GM03348 (cell line): ENCODE data around the gene NRCAM.

Source experiments
- DNase-seq: peaks from one replicate; pipeline ENCODE4 v3.0.0; 2012; ENCODE audit warnings: low spot score

Gene NRCAM

GRCh38 chr7:108129018-108129965 lies 326.9 kb downstream of the NRCAM start:
- DNase-seq = peak; percentile 11

GRCh38 chr7:108128514-108128913 lies 327.7 kb downstream of the NRCAM start:
- DNase-seq = no peak

GRCh38 chr7:108127461-108127860 lies 328.8 kb downstream of the NRCAM start:
- DNase-seq = no peak

GRCh38 chr7:108124820-108125219 lies 331.4 kb downstream of the NRCAM start:
- peak; percentile 24 for DNase-seq

- DNase-seq = no peak
These were observed 334.1 kb downstream of the NRCAM start for GRCh38 chr7:108122181-108122580.

GRCh38 chr7:108120933-108121332 lies 335.3 kb downstream of the NRCAM start:
- DNase-seq = no peak

GRCh38 chr7:108120196-108120595 lies 336.0 kb downstream of the NRCAM start:
- no peak for DNase-seq

GRCh38 chr7:108118959-108119358 lies 337.3 kb downstream of the NRCAM start:
- no peak for DNase-seq

- no peak for DNase-seq
These were observed 342.0 kb downstream of the NRCAM start for GRCh38 chr7:108114117-108114841.

GRCh38 chr7:108112683-108113082 lies 343.6 kb downstream of the NRCAM start:
- no peak for DNase-seq

GRCh38 chr7:108109221-108109908 lies 346.9 kb downstream of the NRCAM start:
- DNase-seq = peak; percentile 15

GRCh38 chr7:108108131-108108530 lies 348.1 kb downstream of the NRCAM start:
- no peak for DNase-seq

- no peak for DNase-seq
These were observed 351.9 kb downstream of the NRCAM start for GRCh38 chr7:108104324-108104723.

- DNase-seq = peak; percentile 22
These were observed 352.5 kb downstream of the NRCAM start for GRCh38 chr7:108103558-108104298.

- no peak for DNase-seq
These were observed 353.4 kb downstream of the NRCAM start for GRCh38 chr7:108102671-108103312.

GRCh38 chr7:108101759-108102158 lies 354.5 kb downstream of the NRCAM start:
- DNase-seq = no peak

GRCh38 chr7:108099713-108100112 lies 356.5 kb downstream of the NRCAM start:
- DNase-seq = peak; percentile 29

GRCh38 chr7:108097703-108098102 lies 358.5 kb downstream of the NRCAM start:
- no peak for DNase-seq
